HG02678 (cell line): ENCODE results near the gene ECE2.

Source experiments
- ATAC-seq: cut with Tn5 transposase; IDR thresholded peaks from one replicate; pipeline ENCODE4 v1.9.1; 2021; ENCODE audit warnings: mild to moderate bottlenecking, moderate library complexity; ENCODE audit not compliant: unreplicated experiment

ECE2 gene

GRCh38 chr3:184275961-184276910 is at the start of gene ECE2:
Gene ECE2 (plus strand): TSS chr3:184276022. CDS start chr3:184276154, 132 bp downstream.
- no peak for ATAC-seq

GRCh38 chr3:184227481-184227935 is 48.3 kb upstream of the ECE2 start:
- peak; percentile 35 for ATAC-seq

- no peak for ATAC-seq
These were observed 47.3 kb upstream of the ECE2 start for GRCh38 chr3:184228376-184229137.

- ATAC-seq = peak; percentile 84
These were observed 46.3 kb upstream of the ECE2 start, which contains the start of gene VWA5B2 for GRCh38 chr3:184229394-184230080. Gene VWA5B2 (plus strand): TSS chr3:184229585. CDS start chr3:184230529, 944 bp downstream.

GRCh38 chr3:184230081-184230602 is 45.7 kb upstream of the ECE2 start:
- ATAC-seq = peak; percentile 15

- ATAC-seq = no peak
These were observed 45.0 kb upstream of the ECE2 start for GRCh38 chr3:184230603-184231528.

GRCh38 chr3:184231671-184232070 is 44.2 kb upstream of the ECE2 start:
- ATAC-seq = no peak

GRCh38 chr3:184233127-184233843 is 42.5 kb upstream of the ECE2 start:
- no peak for ATAC-seq

GRCh38 chr3:184234224-184234623 is 41.6 kb upstream of the ECE2 start:
- no peak for ATAC-seq

- no peak for ATAC-seq
These were observed 41.0 kb upstream of the ECE2 start for GRCh38 chr3:184234671-184235380.

- no peak for ATAC-seq
These were observed 40.3 kb upstream of the ECE2 start for GRCh38 chr3:184235381-184236032.

- ATAC-seq = no peak
These were observed 39.8 kb upstream of the ECE2 start for GRCh38 chr3:184236033-184236410.

- ATAC-seq = no peak
These were observed 39.2 kb upstream of the ECE2 start for GRCh38 chr3:184236636-184237035.

GRCh38 chr3:184237211-184237610 is 38.6 kb upstream of the ECE2 start:
- ATAC-seq = no peak

- ATAC-seq = no peak
These were observed 38.0 kb upstream of the ECE2 start for GRCh38 chr3:184237807-184238206.

GRCh38 chr3:184238246-184238818 is 37.5 kb upstream of the ECE2 start:
- ATAC-seq = no peak

- ATAC-seq = no peak
These were observed 36.6 kb upstream of the ECE2 start for GRCh38 chr3:184239221-184239620.

- ATAC-seq = no peak
These were observed 36.1 kb upstream of the ECE2 start for GRCh38 chr3:184239708-184240107.
